Measurements from ENCODE around the gene DLG2.

DNA sequence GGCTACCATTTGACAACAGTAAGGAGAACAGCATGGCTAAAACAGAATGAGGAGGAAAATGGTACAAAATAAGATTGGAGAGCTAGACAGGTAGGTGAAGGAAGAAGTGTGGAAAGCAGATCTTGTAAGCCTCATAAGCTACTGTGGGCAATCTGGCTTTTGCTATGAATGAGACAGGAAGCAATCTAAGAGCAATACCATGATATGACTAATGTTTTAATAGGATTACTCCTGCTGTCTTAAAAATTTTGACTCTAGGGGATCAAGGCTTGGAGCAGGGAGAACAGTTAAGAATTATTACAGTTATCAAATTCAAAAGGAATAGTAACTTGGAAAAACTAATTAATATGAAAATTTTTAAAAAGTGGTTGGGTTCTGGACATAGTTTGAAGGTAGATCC, 1174.9 kb downstream of the DLG2 start:
- TF ChIP-seq, protein P1, sequence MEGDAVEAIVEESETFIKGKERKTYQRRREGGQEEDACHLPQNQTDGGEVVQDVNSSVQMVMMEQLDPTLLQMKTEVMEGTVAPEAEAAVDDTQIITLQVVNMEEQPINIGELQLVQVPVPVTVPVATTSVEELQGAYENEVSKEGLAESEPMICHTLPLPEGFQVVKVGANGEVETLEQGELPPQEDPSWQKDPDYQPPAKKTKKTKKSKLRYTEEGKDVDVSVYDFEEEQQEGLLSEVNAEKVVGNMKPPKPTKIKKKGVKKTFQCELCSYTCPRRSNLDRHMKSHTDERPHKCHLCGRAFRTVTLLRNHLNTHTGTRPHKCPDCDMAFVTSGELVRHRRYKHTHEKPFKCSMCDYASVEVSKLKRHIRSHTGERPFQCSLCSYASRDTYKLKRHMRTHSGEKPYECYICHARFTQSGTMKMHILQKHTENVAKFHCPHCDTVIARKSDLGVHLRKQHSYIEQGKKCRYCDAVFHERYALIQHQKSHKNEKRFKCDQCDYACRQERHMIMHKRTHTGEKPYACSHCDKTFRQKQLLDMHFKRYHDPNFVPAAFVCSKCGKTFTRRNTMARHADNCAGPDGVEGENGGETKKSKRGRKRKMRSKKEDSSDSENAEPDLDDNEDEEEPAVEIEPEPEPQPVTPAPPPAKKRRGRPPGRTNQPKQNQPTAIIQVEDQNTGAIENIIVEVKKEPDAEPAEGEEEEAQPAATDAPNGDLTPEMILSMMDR (IDR thresholded peaks at IDR 0.05), result no peak
- TF ChIP-seq POLR2AphosphoS5 (IDR thresholded peaks at IDR 0.05) (no peak), POLR2A (IDR thresholded peaks at IDR 0.05) (no peak), EP300 (IDR thresholded peaks at IDR 0.05) (no peak)
